Fibroblast of upper back skin (primary cell): ENCODE data around the gene CYLD.

Source experiments
- DNase-seq: peaks from one replicate; pipeline ENCODE4 v3.0.0-alpha.2; 2013

Gene CYLD

GRCh38 chr16:50741781-50742575, at the start of gene CYLD:
CYLD (plus strand) TSS chr16:50742086; CDS start chr16:50749699, 7,613 bp downstream.
- DNase-seq = peak; percentile 99

- no peak for DNase-seq
Measured at GRCh38 chr16:50692644-50692998, 49.3 kb upstream of the CYLD start.

- DNase-seq = peak; percentile 1
Measured at GRCh38 chr16:50692999-50693781, 48.7 kb upstream of the CYLD start, which contains the start of gene NOD2. NOD2 (plus strand) TSS chr16:50693606; CDS start chr16:50699496, 5,890 bp downstream.

GRCh38 chr16:50694206-50694605, 47.7 kb upstream of the CYLD start:
- DNase-seq = no peak

GRCh38 chr16:50695017-50696000, 46.6 kb upstream of the CYLD start:
- DNase-seq = no peak

GRCh38 chr16:50696126-50696525, 45.8 kb upstream of the CYLD start:
- no peak for DNase-seq

- peak; percentile 46 for DNase-seq
Measured at GRCh38 chr16:50696575-50697420, 45.1 kb upstream of the CYLD start.

- no peak for DNase-seq
Measured at GRCh38 chr16:50697421-50697715, 44.5 kb upstream of the CYLD start.

- no peak for DNase-seq
Measured at GRCh38 chr16:50697881-50698767, 43.8 kb upstream of the CYLD start.

GRCh38 chr16:50699326-50700159, 42.3 kb upstream of the CYLD start:
- no peak for DNase-seq

GRCh38 chr16:50702725-50703124, 39.2 kb upstream of the CYLD start:
- no peak for DNase-seq

- no peak for DNase-seq
Measured at GRCh38 chr16:50704245-50704644, 37.6 kb upstream of the CYLD start.

GRCh38 chr16:50705436-50706110, 36.3 kb upstream of the CYLD start:
- no peak for DNase-seq

- DNase-seq = no peak
Measured at GRCh38 chr16:50706250-50706649, 35.6 kb upstream of the CYLD start.

- no peak for DNase-seq
Measured at GRCh38 chr16:50708373-50709060, 33.4 kb upstream of the CYLD start.

GRCh38 chr16:50709061-50709684, 32.7 kb upstream of the CYLD start:
- no peak for DNase-seq

- no peak for DNase-seq
Measured at GRCh38 chr16:50709980-50710379, 31.9 kb upstream of the CYLD start.

- DNase-seq = no peak
Measured at GRCh38 chr16:50711040-50711439, 30.8 kb upstream of the CYLD start.
